Caco-2 (cell line): ENCODE data around the gene FRA10AC1. TPM values are rescaled to one million over a fixed set of nuclear protein-coding genes. Genes with fewer than 3 reads are reported as not detected.
"Not testable (repeated sequence)": the region's sequence is repeated elsewhere in the genome, so short reads cannot be mapped to it uniquely, and the experiment has no call there.

Experiments used
- BruUV-seq: library from RNA; stranded (reverse); fragments of 400-500 nt; replicated peaks from 2 replicates; lab custom pipeline; 2021; lab: Mats Ljungman, UMichigan
- CTCF ChIA-PET: fragments of 300-600 bp; sonication (Branson Sonifier 250); formaldehyde crosslinking; loops from one replicate; lab custom pipeline; 2022; ENCODE audit warnings: antibody characterized with exemption; lab: Charles Lee
- POLR2A ChIA-PET: fragments of 300-600 bp; sonication (Branson Sonifier 250); formaldehyde crosslinking; loops from one replicate; lab custom pipeline; 2022; ENCODE audit warnings: antibody characterized with exemption; lab: Charles Lee
- DNase-seq, 2 experiments: peaks; one replicate each; pipeline versions ENCODE4 v3.0.0 to v3.0.0-alpha.2; 2020 to 2022
- H3K27me3 ChIP-seq: replicated peaks from 2 replicates; pipeline ENCODE4 v1.6.0; 2011; ENCODE audit warnings: low read length; ENCODE audit not compliant: control insufficient read depth, insufficient read depth
- H3K36me3 ChIP-seq: 2 replicates; pipeline ENCODE4 v1.5.1; 2011; ENCODE audit warnings: low read length; ENCODE audit not compliant: control insufficient read depth, insufficient read depth
- H3K4me1 ChIP-seq: fragments of 250-450 bp; sonication (Bioruptor Pico); 2 replicates; pipeline ENCODE4 v1.5.1; 2020; ENCODE audit warnings: mild to moderate bottlenecking
- H3K4me3 ChIP-seq: 2 replicates; pipeline ENCODE4 v1.5.1; 2011; ENCODE audit warnings: low read depth, mild to moderate bottlenecking, control low read depth, low read length
- H3K9me3 ChIP-seq: fragments of 250-450 bp; sonication (Bioruptor Pico); 2 replicates; pipeline ENCODE4 v1.5.1; 2020; ENCODE audit warnings: mild to moderate bottlenecking, moderate library complexity
- H3K27ac Mint-ChIP-seq: one replicate; pipeline ENCODE4 v1.8.0; 2022; ENCODE audit warnings: mixed read lengths; ENCODE audit not compliant: unreplicated experiment
- H3K27me3 Mint-ChIP-seq: one replicate; pipeline ENCODE4 v1.8.0; 2022; ENCODE audit warnings: mixed read lengths; ENCODE audit not compliant: insufficient read depth, unreplicated experiment
- H3K36me3 Mint-ChIP-seq: one replicate; pipeline ENCODE4 v1.8.0; 2022; ENCODE audit warnings: mild to moderate bottlenecking, mixed read lengths; ENCODE audit not compliant: insufficient read depth, unreplicated experiment
- H3K4me1 Mint-ChIP-seq: one replicate; pipeline ENCODE4 v1.8.0; 2022; ENCODE audit warnings: low read depth, mixed read lengths; ENCODE audit not compliant: unreplicated experiment
- H3K4me3 Mint-ChIP-seq: one replicate; pipeline ENCODE4 v1.8.0; 2022; ENCODE audit warnings: mild to moderate bottlenecking, moderate library complexity, mixed read lengths; ENCODE audit not compliant: unreplicated experiment
- H3K9me3 Mint-ChIP-seq: one replicate; pipeline ENCODE4 v1.8.0; 2022; ENCODE audit warnings: mixed read lengths; ENCODE audit not compliant: unreplicated experiment
- CTCF ChIP-seq, 2 experiments: fragments of 200-600 bp in 1 of 2; IDR thresholded peaks; 1 replicate in 1 of 2; 2 replicates in 1 of 2; pipeline versions ENCODE4 v1.5.1 to v1.8.0; 2011 to 2022; ENCODE audit warnings: antibody characterized with exemption in 1 of 2, control low read depth in 1 of 2, inconsistent platforms in 1 of 2, low read depth in 1 of 2, low read length in 1 of 2, mild to moderate bottlenecking in 1 of 2, moderate library complexity in 1 of 2; ENCODE audit not compliant: insufficient read depth in 1 of 2, severe bottlenecking in 1 of 2, unreplicated experiment in 1 of 2
- intact Hi-C: fragments of 100-400 bp; cut with micrococcal nuclease; formaldehyde crosslinking; loops from one replicate; pipeline ENCODE4 v1.10.0; 2022; ENCODE audit not compliant: unreplicated experiment
- total RNA-seq: library from RNA; stranded (reverse); gene quantifications from 2 replicates; pipeline ENCODE4 v1.2.3, GENCODE V29; 2022

Gene FRA10AC1
- total RNA-seq, 1 experiment from 2014 or later, result 12.5 TPM

- no peak overlapping the region for H3K4me3 Mint-ChIP-seq
- ChIA-PET CTCF (interaction anchor here (1.3 kb wide), 1 partner anchor 116 kb away, joined by 4 read pairs; no protein-coding TSS in a partner anchor), POLR2A (no interaction called here)
- peak in 1 of 2 experiments; percentile 24 for TF ChIP-seq CTCF (IDR thresholded peaks at IDR 0.05; ENCODE audit: insufficient read depth in 1 of 2, low read depth in 1 of 2, low read length in 1 of 2, severe bottlenecking in 1 of 2, unreplicated experiment in 1 of 2)
- no TSS peak for BruUV-seq
- peaks cover 4% of the 10 kb centered on the region; the same call in 1 of the 2 replicates for H3K4me1 ChIP-seq
- H3K27ac Mint-ChIP-seq, result no peak overlapping the region
- intact Hi-C loops, result no loop called here
- no peak overlapping the region for H3K4me3 ChIP-seq
- no peaks in the 10 kb centered on the region for H3K9me3 Mint-ChIP-seq
- H3K36me3 Mint-ChIP-seq, result peaks cover 34% of the 10 kb centered on the region
- no peaks in the 10 kb centered on the region; the same call in 1 of the 2 replicates for H3K36me3 ChIP-seq
- no peaks in the 10 kb centered on the region for H3K27me3 Mint-ChIP-seq
- no peaks in the 10 kb centered on the region for H3K27me3 ChIP-seq
- H3K9me3 ChIP-seq, result no peaks in the 10 kb centered on the region
- no peaks in the 10 kb centered on the region for H3K4me1 Mint-ChIP-seq
- no peak for DNase-seq
Observed at GRCh38 chr10:93697207-93697606, 5.2 kb downstream of the FRA10AC1 start.

GRCh38 chr10:93696582-93696981 is 5.8 kb downstream of the FRA10AC1 start:
- POLR2A ChIA-PET, DNase-seq, H3K4me3 ChIP-seq, H3K4me1 ChIP-seq, CTCF ChIA-PET, H3K36me3 ChIP-seq, H3K9me3 ChIP-seq, BruUV-seq, H3K9me3 Mint-ChIP-seq, H3K27ac Mint-ChIP-seq, intact Hi-C loops, H3K27me3 ChIP-seq, H3K4me3 Mint-ChIP-seq, H3K4me1 Mint-ChIP-seq, H3K27me3 Mint-ChIP-seq: not testable (repeated sequence)
- peaks cover 34% of the 10 kb centered on the region for H3K36me3 Mint-ChIP-seq

- BruUV-seq, result no TSS peak
- Histone ChIP-seq H3K4me3 (no peak overlapping the region), H3K36me3 (no peaks in the 10 kb centered on the region; the same call in 1 of the 2 replicates), H3K27me3 (no peaks in the 10 kb centered on the region), H3K9me3 (no peaks in the 10 kb centered on the region), H3K4me1 (no peaks in the 10 kb centered on the region)
- intact Hi-C loops, result no loop called here
- no peaks in the 10 kb centered on the region for H3K4me1 Mint-ChIP-seq
- no peak overlapping the region for H3K27ac Mint-ChIP-seq
- no peak for DNase-seq
- no peaks in the 10 kb centered on the region for H3K9me3 Mint-ChIP-seq
- POLR2A ChIA-PET, result interaction anchor here (0.6 kb wide), 1 partner anchor 104 kb away, joined by 5 read pairs; no protein-coding TSS in a partner anchor
- peaks cover 34% of the 10 kb centered on the region for H3K36me3 Mint-ChIP-seq
- no peak overlapping the region for H3K4me3 Mint-ChIP-seq
- no peak for TF ChIP-seq CTCF (IDR thresholded peaks at IDR 0.05; ENCODE audit: insufficient read depth in 1 of 2, low read depth in 1 of 2, low read length in 1 of 2, severe bottlenecking in 1 of 2, unreplicated experiment in 1 of 2)
- CTCF ChIA-PET, result no interaction called here
- H3K27me3 Mint-ChIP-seq, result no peaks in the 10 kb centered on the region
Observed at GRCh38 chr10:93695740-93696139, 6.7 kb downstream of the FRA10AC1 start.
